Esophagus squamous epithelium (tissue), 5 donors: ENCODE results near the gene MYO9A. TPM values are rescaled to one million over a fixed set of nuclear protein-coding genes. Genes with fewer than 3 reads are reported as not detected.

Source experiments
- DNase-seq: peaks from one replicate; lab custom pipeline; 2025; lab: John Stamatoyannopoulos, UW
- H3K27ac ChIP-seq, 4 donors: fragments of 200-600 bp; sonication (generic); one replicate each; pipeline ENCODE4 v1.5.1; 2016 to 2019; ENCODE audit warnings: mild to moderate bottlenecking in 1 of 4
- H3K27me3 ChIP-seq, 4 donors: fragments of 200-600 bp; sonication (generic); 1 replicate in 3 of 4; 2 replicates in 1 of 4; pipeline versions ENCODE4 v1.5.1 to v1.6.0; 2017 to 2021; ENCODE audit warnings: antibody characterized with exemption in 1 of 4
- H3K36me3 ChIP-seq, 3 donors: fragments of 200-600 bp; sonication (generic); one replicate each; pipeline ENCODE4 v1.5.1; 2016 to 2019
- H3K4me1 ChIP-seq, 3 donors: fragments of 200-600 bp; sonication (generic); one replicate each; pipeline ENCODE4 v1.5.1; 2017 to 2019
- H3K4me3 ChIP-seq, 4 donors: fragments of 200-600 bp; sonication (generic); 1 replicate in 3 of 4; 2 replicates in 1 of 4; pipeline ENCODE4 v1.5.1; 2016 to 2019; ENCODE audit warnings: mild to moderate bottlenecking in 2 of 4, moderate library complexity in 1 of 4
- H3K9me3 ChIP-seq, 3 donors: fragments of 200-600 bp; sonication (generic); one replicate each; pipeline ENCODE4 v1.5.1; 2016 to 2019
- POLR2A ChIP-seq, 4 donors: fragments of 450-650 bp; IDR thresholded peaks; one replicate each; pipeline ENCODE4 v1.6.1; 2017; ENCODE audit warnings: antibody characterized with exemption in 4 of 4, mild to moderate bottlenecking in 4 of 4, moderate library complexity in 3 of 4
- WGBS, 2 donors: methylation state at CpG; one replicate each; pipeline ENCODE4 v1.1.5; 2018; 5-methylcytosine and 5-hydroxymethylcytosine counted together
- intact Hi-C: fragments of 100-400 bp; cut with DNase I; formaldehyde crosslinking; loops from one replicate; pipeline ENCODE4 v1.15.0; 2022
- total RNA-seq, 4 donors: library from RNA; depleted of rRNA; stranded (reverse); fragments of >200 nt; gene quantifications; one replicate each; pipeline ENCODE4 v1.1.0, GENCODE V29; 2016
- TF ChIP-seq, protein P1 (sequence below), 6 experiments: fragments of 450-650 bp in 4 of 6; fragments of 200-600 bp in 2 of 6; sonication (generic) in 2 of 6; IDR thresholded peaks; one replicate each; pipeline ENCODE4 v1.5.1; 2016 to 2019; ENCODE audit warnings: antibody characterized with exemption in 6 of 6, mild to moderate bottlenecking in 4 of 6, moderate library complexity in 4 of 6
- donor health status: DM: yes; HTN: yes; CAD: no.

Gene MYO9A
- total RNA-seq, 4 donors from 2014 or later: 18.2 to 62.0 (median 35.0) TPM

- H3K4me1 ChIP-seq: no peaks in the 10 kb centered on the region
- no peaks in the 10 kb centered on the region for H3K36me3 ChIP-seq
- intact Hi-C loops: no loop called here
- H3K27ac ChIP-seq: no peak overlapping the region
- H3K4me3 ChIP-seq: no peak overlapping the region
- 92 to 97% methylated on average over 4 of the region's 4 CpGs for WGBS, 2 donors
- no peak for DNase-seq
- H3K27me3 ChIP-seq: no peaks in the 10 kb centered on the region
- no peak for TF ChIP-seq POLR2A (IDR thresholded peaks at IDR 0.05)
- TF ChIP-seq, protein P1, sequence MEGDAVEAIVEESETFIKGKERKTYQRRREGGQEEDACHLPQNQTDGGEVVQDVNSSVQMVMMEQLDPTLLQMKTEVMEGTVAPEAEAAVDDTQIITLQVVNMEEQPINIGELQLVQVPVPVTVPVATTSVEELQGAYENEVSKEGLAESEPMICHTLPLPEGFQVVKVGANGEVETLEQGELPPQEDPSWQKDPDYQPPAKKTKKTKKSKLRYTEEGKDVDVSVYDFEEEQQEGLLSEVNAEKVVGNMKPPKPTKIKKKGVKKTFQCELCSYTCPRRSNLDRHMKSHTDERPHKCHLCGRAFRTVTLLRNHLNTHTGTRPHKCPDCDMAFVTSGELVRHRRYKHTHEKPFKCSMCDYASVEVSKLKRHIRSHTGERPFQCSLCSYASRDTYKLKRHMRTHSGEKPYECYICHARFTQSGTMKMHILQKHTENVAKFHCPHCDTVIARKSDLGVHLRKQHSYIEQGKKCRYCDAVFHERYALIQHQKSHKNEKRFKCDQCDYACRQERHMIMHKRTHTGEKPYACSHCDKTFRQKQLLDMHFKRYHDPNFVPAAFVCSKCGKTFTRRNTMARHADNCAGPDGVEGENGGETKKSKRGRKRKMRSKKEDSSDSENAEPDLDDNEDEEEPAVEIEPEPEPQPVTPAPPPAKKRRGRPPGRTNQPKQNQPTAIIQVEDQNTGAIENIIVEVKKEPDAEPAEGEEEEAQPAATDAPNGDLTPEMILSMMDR (IDR thresholded peaks at IDR 0.05): no peak
- H3K9me3 ChIP-seq: no peaks in the 10 kb centered on the region
Measured at GRCh38 chr15:72130272-72130671, 12.3 kb upstream of the MYO9A start.

DNA sequence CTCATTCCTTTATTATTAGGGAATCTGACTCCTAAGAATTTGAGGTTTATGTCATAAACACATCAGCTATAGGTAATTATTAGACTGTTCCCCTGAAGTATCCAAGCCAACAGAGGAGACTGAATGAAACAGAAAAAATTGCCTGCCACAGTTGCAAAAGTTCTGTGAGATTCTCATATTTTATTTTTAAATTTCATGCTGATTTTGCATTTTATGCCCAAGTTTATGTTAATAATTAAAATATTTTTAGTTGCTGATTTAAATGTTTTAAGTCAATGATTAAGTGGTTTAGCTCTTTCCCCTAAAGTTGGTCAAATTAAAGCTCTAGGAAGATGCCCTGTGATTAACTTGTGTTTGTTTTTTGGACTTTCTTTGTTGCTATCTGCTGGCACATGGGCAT is 10.4 kb upstream of the MYO9A start:
- DNase-seq: no peak
- H3K27ac ChIP-seq: no peak overlapping the region
- H3K9me3 ChIP-seq: no peaks in the 10 kb centered on the region
- H3K4me3 ChIP-seq: no peak overlapping the region
- no peaks in the 10 kb centered on the region for H3K4me1 ChIP-seq
- H3K36me3 ChIP-seq: no peaks in the 10 kb centered on the region
- H3K27me3 ChIP-seq: no peaks in the 10 kb centered on the region
- intact Hi-C loops: no loop called here
- TF ChIP-seq, protein P1 (IDR thresholded peaks at IDR 0.05): no peak
- no peak for TF ChIP-seq POLR2A (IDR thresholded peaks at IDR 0.05)

- Histone ChIP-seq H3K27ac (no peak overlapping the region), H3K27me3 (no peaks in the 10 kb centered on the region), H3K36me3 (no peaks in the 10 kb centered on the region), H3K4me1 (no peaks in the 10 kb centered on the region), H3K4me3 (no peak overlapping the region), H3K9me3 (no peaks in the 10 kb centered on the region)
- WGBS, 2 donors: 61 to 71% methylated on average over 2 of the region's 2 CpGs
- no peak for TF ChIP-seq POLR2A (IDR thresholded peaks at IDR 0.05)
- TF ChIP-seq, protein P1 (IDR thresholded peaks at IDR 0.05): no peak
- DNase-seq: no peak
- intact Hi-C loops: no loop called here
Measured at GRCh38 chr15:72127724-72128322, 9.9 kb upstream of the MYO9A start.

DNA sequence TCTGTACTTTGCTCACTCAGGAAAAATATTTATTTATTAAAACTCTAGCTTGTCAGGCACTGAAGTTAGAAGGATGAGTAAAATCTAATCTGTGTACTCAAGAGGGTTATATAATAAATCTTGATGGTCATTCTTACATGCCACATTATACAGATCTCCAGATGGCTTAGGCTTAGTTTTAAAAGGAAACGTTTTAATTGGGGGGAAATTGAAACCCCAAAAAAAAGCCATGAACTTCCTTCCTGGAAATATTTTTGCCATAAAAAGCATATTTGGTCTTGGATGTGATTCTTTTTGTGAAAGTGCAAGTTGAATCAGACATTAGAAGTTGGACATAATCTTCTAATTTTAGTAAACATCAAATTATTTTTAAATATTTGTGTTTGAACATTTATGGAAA is 6.3 kb upstream of the MYO9A start:
- no peak for DNase-seq
- TF ChIP-seq, protein P1 (IDR thresholded peaks at IDR 0.05): no peak
- no peak for TF ChIP-seq POLR2A (IDR thresholded peaks at IDR 0.05)

GRCh38 chr15:72117486-72118016 is 399 bp downstream of the MYO9A start:
- intact Hi-C loops: no loop called here
- peak; percentile 38 for DNase-seq

More for the DNA sequence above, 6.3 kb upstream of the MYO9A start:
- WGBS, 2 donors: 12 to 47% methylated on average over 1 of the region's 1 CpG
- intact Hi-C loops: no loop called here
- Histone ChIP-seq H3K36me3 (no peaks in the 10 kb centered on the region), H3K9me3 (no peaks in the 10 kb centered on the region), H3K27ac (no peak overlapping the region), H3K27me3 (no peaks in the 10 kb centered on the region), H3K4me1 (peaks cover under 1 to 1% (median under 1%) of the 10 kb centered on the region in 3 donors), H3K4me3 (no peak overlapping the region)

More at GRCh38 chr15:72117486-72118016, 399 bp downstream of the MYO9A start:
- peak in 1 of 4 donors; percentile 74 for TF ChIP-seq POLR2A (IDR thresholded peaks at IDR 0.05)
- TF ChIP-seq, protein P1 (IDR thresholded peaks at IDR 0.05): no peak
- Histone ChIP-seq H3K4me1 (peaks cover 7 to 52% (median 12%) of the 10 kb centered on the region in 3 donors), H3K4me3 (peak overlapping the region; percentile 82 to 94 (median 92)), H3K27ac (peak overlapping the region; percentile 95 to 99 (median 98)), H3K36me3 (no peaks in the 10 kb centered on the region), H3K27me3 (no peaks in the 10 kb centered on the region), H3K9me3 (no peaks in the 10 kb centered on the region)
- WGBS, 2 donors: 0% methylated on average over 2 to 11 of the region's 59 CpGs
